ENCODE results near the gene RAB8A. TPM values are rescaled to one million over a fixed set of nuclear protein-coding genes. Genes with fewer than 3 reads are reported as not detected.
A peak's percentile ranks its signal among the peaks of the same experiment; 100 is the strongest.

Gene RAB8A
- total RNA-seq, 1 experiment from 2014 or later = 74.0 TPM

DNA sequence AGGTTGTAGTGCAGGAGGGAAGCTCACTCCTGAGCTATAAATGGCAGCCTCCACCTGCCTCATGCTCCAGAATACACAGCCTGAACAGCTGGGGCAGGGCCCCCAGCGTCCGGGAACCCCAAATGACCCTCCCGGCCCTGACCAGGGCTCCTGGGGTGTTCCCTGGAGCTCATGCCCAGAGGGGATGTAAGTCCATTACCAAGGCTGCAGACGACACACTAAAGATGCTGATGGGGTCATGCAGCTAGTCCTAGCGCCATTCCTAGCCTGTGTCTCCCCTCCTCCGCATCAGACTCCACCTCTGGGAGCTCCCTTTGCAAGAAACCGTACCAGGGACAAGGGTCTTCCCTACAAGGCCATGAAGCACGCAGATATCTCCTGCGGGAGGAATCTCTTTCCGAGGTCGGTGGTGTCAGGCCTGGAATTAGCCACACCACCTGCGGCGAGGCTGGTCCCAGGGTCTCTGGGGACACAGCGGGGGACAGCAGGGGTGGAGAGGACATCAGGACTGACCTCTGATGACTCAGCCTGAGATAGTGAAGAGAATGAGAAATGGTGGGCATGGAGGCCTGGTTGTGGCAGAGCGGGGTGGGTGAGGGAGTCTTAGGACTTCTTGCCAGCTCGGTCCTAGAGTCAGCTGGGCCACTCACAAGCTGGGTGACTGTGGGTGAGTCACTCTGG is 47.3 kb upstream of the RAB8A start:
- no peaks in the 10 kb centered on the region for H3K36me3 Mint-ChIP-seq
- TF ChIP-seq, protein P1, sequence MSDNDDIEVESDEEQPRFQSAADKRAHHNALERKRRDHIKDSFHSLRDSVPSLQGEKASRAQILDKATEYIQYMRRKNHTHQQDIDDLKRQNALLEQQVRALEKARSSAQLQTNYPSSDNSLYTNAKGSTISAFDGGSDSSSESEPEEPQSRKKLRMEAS (CRISPR knock-in tag; IDR thresholded peaks at IDR 0.05) = no peak
- TF ChIP-seq, protein P2, sequence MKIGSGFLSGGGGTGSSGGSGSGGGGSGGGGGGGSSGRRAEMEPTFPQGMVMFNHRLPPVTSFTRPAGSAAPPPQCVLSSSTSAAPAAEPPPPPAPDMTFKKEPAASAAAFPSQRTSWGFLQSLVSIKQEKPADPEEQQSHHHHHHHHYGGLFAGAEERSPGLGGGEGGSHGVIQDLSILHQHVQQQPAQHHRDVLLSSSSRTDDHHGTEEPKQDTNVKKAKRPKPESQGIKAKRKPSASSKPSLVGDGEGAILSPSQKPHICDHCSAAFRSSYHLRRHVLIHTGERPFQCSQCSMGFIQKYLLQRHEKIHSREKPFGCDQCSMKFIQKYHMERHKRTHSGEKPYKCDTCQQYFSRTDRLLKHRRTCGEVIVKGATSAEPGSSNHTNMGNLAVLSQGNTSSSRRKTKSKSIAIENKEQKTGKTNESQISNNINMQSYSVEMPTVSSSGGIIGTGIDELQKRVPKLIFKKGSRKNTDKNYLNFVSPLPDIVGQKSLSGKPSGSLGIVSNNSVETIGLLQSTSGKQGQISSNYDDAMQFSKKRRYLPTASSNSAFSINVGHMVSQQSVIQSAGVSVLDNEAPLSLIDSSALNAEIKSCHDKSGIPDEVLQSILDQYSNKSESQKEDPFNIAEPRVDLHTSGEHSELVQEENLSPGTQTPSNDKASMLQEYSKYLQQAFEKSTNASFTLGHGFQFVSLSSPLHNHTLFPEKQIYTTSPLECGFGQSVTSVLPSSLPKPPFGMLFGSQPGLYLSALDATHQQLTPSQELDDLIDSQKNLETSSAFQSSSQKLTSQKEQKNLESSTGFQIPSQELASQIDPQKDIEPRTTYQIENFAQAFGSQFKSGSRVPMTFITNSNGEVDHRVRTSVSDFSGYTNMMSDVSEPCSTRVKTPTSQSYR (CRISPR knock-in tag; IDR thresholded peaks at IDR 0.05) = no peak
- TF ChIP-seq ATF1 (CRISPR knock-in tag; IDR thresholded peaks at IDR 0.05) (no peak), PRRX2 (CRISPR knock-in tag; IDR thresholded peaks at IDR 0.05) (no peak), KAT7 (CRISPR knock-in tag; IDR thresholded peaks at IDR 0.05; ENCODE audit: borderline replicate concordance) (no peak), GRHL2 (CRISPR knock-in tag; IDR thresholded peaks at IDR 0.05; ENCODE audit: insufficient replicate concordance, severe bottlenecking) (no peak), ZNF138 (CRISPR knock-in tag; conservative IDR thresholded peaks at IDR 0.05) (no peak), MYBL2 (CRISPR knock-in tag; IDR thresholded peaks at IDR 0.05) (no peak), ZNF671 (CRISPR knock-in tag; IDR thresholded peaks at IDR 0.05) (no peak), ZNF416 (CRISPR knock-in tag; IDR thresholded peaks at IDR 0.05) (no peak), FOXK1 (CRISPR knock-in tag; IDR thresholded peaks at IDR 0.05) (no peak), FOXJ3 (CRISPR knock-in tag; IDR thresholded peaks at IDR 0.05; ENCODE audit: borderline replicate concordance) (no peak), NR2C2 (CRISPR knock-in tag; IDR thresholded peaks at IDR 0.05) (no peak), NFATC4 (CRISPR knock-in tag; IDR thresholded peaks at IDR 0.05) (no peak), ZBTB21 (CRISPR knock-in tag; IDR thresholded peaks at IDR 0.05; ENCODE audit: borderline replicate concordance) (no peak)
- TF ChIP-seq, protein P3, sequence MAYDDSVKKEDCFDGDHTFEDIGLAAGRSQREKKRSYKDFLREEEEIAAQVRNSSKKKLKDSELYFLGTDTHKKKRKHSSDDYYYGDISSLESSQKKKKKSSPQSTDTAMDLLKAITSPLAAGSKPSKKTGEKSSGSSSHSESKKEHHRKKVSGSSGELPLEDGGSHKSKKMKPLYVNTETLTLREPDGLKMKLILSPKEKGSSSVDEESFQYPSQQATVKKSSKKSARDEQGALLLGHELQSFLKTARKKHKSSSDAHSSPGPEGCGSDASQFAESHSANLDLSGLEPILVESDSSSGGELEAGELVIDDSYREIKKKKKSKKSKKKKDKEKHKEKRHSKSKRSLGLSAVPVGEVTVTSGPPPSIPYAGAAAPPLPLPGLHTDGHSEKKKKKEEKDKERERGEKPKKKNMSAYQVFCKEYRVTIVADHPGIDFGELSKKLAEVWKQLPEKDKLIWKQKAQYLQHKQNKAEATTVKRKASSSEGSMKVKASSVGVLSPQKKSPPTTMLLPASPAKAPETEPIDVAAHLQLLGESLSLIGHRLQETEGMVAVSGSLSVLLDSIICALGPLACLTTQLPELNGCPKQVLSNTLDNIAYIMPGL (CRISPR knock-in tag; IDR thresholded peaks at IDR 0.05) = no peak
- TF ChIP-seq, protein P4, sequence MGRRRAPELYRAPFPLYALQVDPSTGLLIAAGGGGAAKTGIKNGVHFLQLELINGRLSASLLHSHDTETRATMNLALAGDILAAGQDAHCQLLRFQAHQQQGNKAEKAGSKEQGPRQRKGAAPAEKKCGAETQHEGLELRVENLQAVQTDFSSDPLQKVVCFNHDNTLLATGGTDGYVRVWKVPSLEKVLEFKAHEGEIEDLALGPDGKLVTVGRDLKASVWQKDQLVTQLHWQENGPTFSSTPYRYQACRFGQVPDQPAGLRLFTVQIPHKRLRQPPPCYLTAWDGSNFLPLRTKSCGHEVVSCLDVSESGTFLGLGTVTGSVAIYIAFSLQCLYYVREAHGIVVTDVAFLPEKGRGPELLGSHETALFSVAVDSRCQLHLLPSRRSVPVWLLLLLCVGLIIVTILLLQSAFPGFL (CRISPR knock-in tag; IDR thresholded peaks at IDR 0.05; ENCODE audit: borderline replicate concordance) = no peak
- TF ChIP-seq, protein P5, sequence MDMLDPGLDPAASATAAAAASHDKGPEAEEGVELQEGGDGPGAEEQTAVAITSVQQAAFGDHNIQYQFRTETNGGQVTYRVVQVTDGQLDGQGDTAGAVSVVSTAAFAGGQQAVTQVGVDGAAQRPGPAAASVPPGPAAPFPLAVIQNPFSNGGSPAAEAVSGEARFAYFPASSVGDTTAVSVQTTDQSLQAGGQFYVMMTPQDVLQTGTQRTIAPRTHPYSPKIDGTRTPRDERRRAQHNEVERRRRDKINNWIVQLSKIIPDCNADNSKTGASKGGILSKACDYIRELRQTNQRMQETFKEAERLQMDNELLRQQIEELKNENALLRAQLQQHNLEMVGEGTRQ (CRISPR knock-in tag; IDR thresholded peaks at IDR 0.05) = no peak
- TF ChIP-seq, protein P6, sequence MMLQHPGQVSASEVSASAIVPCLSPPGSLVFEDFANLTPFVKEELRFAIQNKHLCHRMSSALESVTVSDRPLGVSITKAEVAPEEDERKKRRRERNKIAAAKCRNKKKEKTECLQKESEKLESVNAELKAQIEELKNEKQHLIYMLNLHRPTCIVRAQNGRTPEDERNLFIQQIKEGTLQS (CRISPR knock-in tag; conservative IDR thresholded peaks at IDR 0.05) = no peak
- peaks cover 16% of the 10 kb centered on the region for H3K4me1 Mint-ChIP-seq
- H3K27ac Mint-ChIP-seq = 0 out of 2 replicates have a peak overlapping the region, but pooled peaks have one; percentile 29
- H3K9me3 Mint-ChIP-seq = peaks cover 10% of the 10 kb centered on the region; the same call in 1 of the 2 replicates
- DNase-seq (ENCODE audit: low spot score) (no peak), ATAC-seq (no peak)
- ChIA-PET CTCF (interaction anchor here (0.7 to 6.1 kb wide), 8 partner anchors 10 to 89 kb away, joined by 3 to 100 read pairs (median 10); partner anchors contain the start of genes RAB8A and TPM4), POLR2A (interaction anchor here (1.6 kb wide), 1 partner anchor 13 kb away, joined by 3 read pairs; no protein-coding TSS in a partner anchor)
- peaks cover 4% of the 10 kb centered on the region for H3K27me3 Mint-ChIP-seq (ENCODE audit: low read depth)
- no peak overlapping the region for H3K4me3 Mint-ChIP-seq

Measured in WTC11 (cell line).